Natural killer cell treated with Interleukin-12 subunit alpha and Interleukin-12 subunit beta and Interleukin-15 and Interleukin-18, amount 100 ng/mL, for 72 hours (primary cell): ENCODE results near the gene GLDC. TPM values are rescaled to one million over a fixed set of nuclear protein-coding genes. Genes with fewer than 3 reads are reported as not detected.
A peak's percentile ranks its signal among the peaks of the same experiment; 100 is the strongest.
"Not testable (repeated sequence)": the region's sequence is repeated elsewhere in the genome, so short reads cannot be mapped to it uniquely, and the experiment has no call there.

Source experiments
- ATAC-seq, 2 donors: fragments of 150-1000 bp; cut with Tn5 transposase in 1 of 2; sonication (Bioruptor Pico), chemical (Tn5 transposase) in 1 of 2; 2 replicates each; pipeline ENCODE4 v1.10.0; 2021
- DNase-seq: peaks from one replicate; pipeline ENCODE4 v3.0.0; 2022; ENCODE audit warnings: low spot score
- H3K27ac Mint-ChIP-seq, 2 donors: 1 replicate in 1 of 2; 2 replicates in 1 of 2; pipeline ENCODE4 v1.8.0; 2022; ENCODE audit warnings: mixed read lengths in 2 of 2, mild to moderate bottlenecking in 1 of 2, moderate library complexity in 1 of 2
- H3K27me3 Mint-ChIP-seq, 2 donors: 1 replicate in 1 of 2; 2 replicates in 1 of 2; pipeline ENCODE4 v1.8.0; 2022; ENCODE audit warnings: mixed read lengths in 2 of 2
- H3K36me3 Mint-ChIP-seq: one replicate; pipeline ENCODE4 v1.8.0; 2022; ENCODE audit warnings: mixed read lengths
- H3K4me1 Mint-ChIP-seq, 2 donors: 1 replicate in 1 of 2; 2 replicates in 1 of 2; pipeline ENCODE4 v1.8.0; 2022; ENCODE audit warnings: low read depth in 2 of 2, mixed read lengths in 2 of 2, mild to moderate bottlenecking in 1 of 2
- H3K4me3 Mint-ChIP-seq: one replicate; pipeline ENCODE4 v1.8.0; 2022; ENCODE audit warnings: mixed read lengths
- H3K9me3 Mint-ChIP-seq: 2 replicates; pipeline ENCODE4 v1.8.0; 2022; ENCODE audit warnings: mixed read lengths
- total RNA-seq, 2 donors: library from RNA; stranded (reverse); gene quantifications; one replicate each; pipeline ENCODE4 v1.2.3, GENCODE V29; 2022

Gene GLDC
- total RNA-seq, 2 donors from 2014 or later: 1.4 to 15.2 TPM

- no peak for ATAC-seq
- H3K4me1 Mint-ChIP-seq: peaks cover 0 to 7% of the 10 kb centered on the region in 2 donors
These were observed 82.6 kb downstream of the GLDC start for GRCh38 chr9:6562871-6563430.

GRCh38 chr9:6562201-6562600 lies 83.3 kb downstream of the GLDC start:
- Mint-ChIP-seq H3K27me3 (no peaks in the 10 kb centered on the region), H3K36me3 (no peaks in the 10 kb centered on the region), H3K4me3 (no peak overlapping the region), H3K27ac (no peak overlapping the region), H3K9me3 (no peaks in the 10 kb centered on the region), H3K4me1 (peaks cover 0 to 5% of the 10 kb centered on the region in 2 donors)
- ATAC-seq: no peak
- DNase-seq: no peak

More at GRCh38 chr9:6562871-6563430, 82.6 kb downstream of the GLDC start:
- no peaks in the 10 kb centered on the region for H3K9me3 Mint-ChIP-seq
- no peak for DNase-seq
- no peaks in the 10 kb centered on the region for H3K27me3 Mint-ChIP-seq
- no peak overlapping the region for H3K4me3 Mint-ChIP-seq
- no peak overlapping the region for H3K27ac Mint-ChIP-seq
- H3K36me3 Mint-ChIP-seq: no peaks in the 10 kb centered on the region

GRCh38 chr9:6557883-6558616 lies 87.5 kb downstream of the GLDC start:
- DNase-seq (no peak), ATAC-seq (no peak)
- peaks cover 0 to 3% of the 10 kb centered on the region in 2 donors for H3K27me3 Mint-ChIP-seq
- H3K4me3 Mint-ChIP-seq: no peak overlapping the region
- H3K4me1 Mint-ChIP-seq: no peaks in the 10 kb centered on the region
- no peaks in the 10 kb centered on the region for H3K36me3 Mint-ChIP-seq
- no peak overlapping the region for H3K27ac Mint-ChIP-seq
- H3K9me3 Mint-ChIP-seq: no peaks in the 10 kb centered on the region

- no peaks in the 10 kb centered on the region for H3K9me3 Mint-ChIP-seq
- no peak overlapping the region for H3K4me3 Mint-ChIP-seq
- no peaks in the 10 kb centered on the region for H3K4me1 Mint-ChIP-seq
- no peaks in the 10 kb centered on the region for H3K36me3 Mint-ChIP-seq
- DNase-seq (no peak), ATAC-seq (no peak)
- no peak overlapping the region for H3K27ac Mint-ChIP-seq
- H3K27me3 Mint-ChIP-seq: peaks cover 0 to 3% of the 10 kb centered on the region in 2 donors
These were observed 91.7 kb downstream of the GLDC start for GRCh38 chr9:6553866-6554265.

- Mint-ChIP-seq H3K4me1 (no peaks in the 10 kb centered on the region), H3K4me3 (no peak overlapping the region), H3K27ac (no peak overlapping the region), H3K27me3 (peaks cover 0 to 3% of the 10 kb centered on the region in 2 donors), H3K36me3 (no peaks in the 10 kb centered on the region), H3K9me3 (no peaks in the 10 kb centered on the region)
- ATAC-seq: peak in 1 of 2 donors; percentile 44
- no peak for DNase-seq
These were observed 92.9 kb downstream of the GLDC start for GRCh38 chr9:6552498-6553121.

- H3K4me3 Mint-ChIP-seq: no peak overlapping the region
- H3K27ac Mint-ChIP-seq: no peak overlapping the region
- ATAC-seq (no peak), DNase-seq (no peak)
- no peaks in the 10 kb centered on the region for H3K36me3 Mint-ChIP-seq
- H3K27me3 Mint-ChIP-seq: peaks cover 0 to 3% of the 10 kb centered on the region in 2 donors
- no peaks in the 10 kb centered on the region for H3K4me1 Mint-ChIP-seq
- no peaks in the 10 kb centered on the region for H3K9me3 Mint-ChIP-seq
These were observed 93.5 kb downstream of the GLDC start for GRCh38 chr9:6552033-6552432.

GRCh38 chr9:6551136-6551535 lies 94.4 kb downstream of the GLDC start:
- H3K27me3 Mint-ChIP-seq: peaks cover 0 to 2% of the 10 kb centered on the region in 2 donors
- no peaks in the 10 kb centered on the region for H3K9me3 Mint-ChIP-seq
- no peak overlapping the region for H3K27ac Mint-ChIP-seq
- no peaks in the 10 kb centered on the region for H3K4me1 Mint-ChIP-seq
- H3K4me3 Mint-ChIP-seq: no peak overlapping the region
- no peaks in the 10 kb centered on the region for H3K36me3 Mint-ChIP-seq
- DNase-seq (no peak), ATAC-seq (no peak)

GRCh38 chr9:6549106-6549800 lies 96.3 kb downstream of the GLDC start:
- Mint-ChIP-seq H3K4me3 (no peak overlapping the region), H3K4me1 (no peaks in the 10 kb centered on the region), H3K9me3 (no peaks in the 10 kb centered on the region), H3K27me3 (no peaks in the 10 kb centered on the region), H3K27ac (no peak overlapping the region), H3K36me3 (no peaks in the 10 kb centered on the region)
- DNase-seq (no peak), ATAC-seq (no peak)

- H3K4me1 Mint-ChIP-seq: no peaks in the 10 kb centered on the region
- no peaks in the 10 kb centered on the region for H3K9me3 Mint-ChIP-seq
- no peak overlapping the region for H3K27ac Mint-ChIP-seq
- no peak for ATAC-seq
- no peak overlapping the region for H3K4me3 Mint-ChIP-seq
- H3K27me3 Mint-ChIP-seq: peaks cover 0 to 4% of the 10 kb centered on the region in 2 donors
- no peak for DNase-seq
- no peaks in the 10 kb centered on the region for H3K36me3 Mint-ChIP-seq
These were observed 100.4 kb downstream of the GLDC start for GRCh38 chr9:6545017-6545691.

GRCh38 chr9:6543204-6543603 lies 102.3 kb downstream of the GLDC start:
- no peaks in the 10 kb centered on the region for H3K36me3 Mint-ChIP-seq
- peaks cover 0 to 7% of the 10 kb centered on the region in 2 donors for H3K27me3 Mint-ChIP-seq
- H3K4me1 Mint-ChIP-seq: peaks cover 0 to 3% of the 10 kb centered on the region in 2 donors
- no peak for DNase-seq
- H3K4me3 Mint-ChIP-seq: no peak overlapping the region
- H3K27ac Mint-ChIP-seq: no peak overlapping the region
- H3K9me3 Mint-ChIP-seq: no peaks in the 10 kb centered on the region
- ATAC-seq: peak in 1 of 2 donors; percentile 43

GRCh38 chr9:6542617-6543016 lies 102.9 kb downstream of the GLDC start:
- H3K4me1 Mint-ChIP-seq, DNase-seq, H3K27ac Mint-ChIP-seq, H3K27me3 Mint-ChIP-seq, H3K4me3 Mint-ChIP-seq, H3K36me3 Mint-ChIP-seq, ATAC-seq, H3K9me3 Mint-ChIP-seq: not testable (repeated sequence)

- peak in 1 of 2 donors; percentile 54 for ATAC-seq
- no peaks in the 10 kb centered on the region for H3K9me3 Mint-ChIP-seq
These were observed 106.9 kb downstream of the GLDC start for GRCh38 chr9:6538666-6539071.

GRCh38 chr9:6535594-6535993 lies 109.9 kb downstream of the GLDC start:
- ATAC-seq (no peak), DNase-seq (no peak)
- Mint-ChIP-seq H3K9me3 (no peaks in the 10 kb centered on the region), H3K27ac (no peak overlapping the region), H3K4me3 (no peak overlapping the region), H3K27me3 (peaks cover 0 to 11% of the 10 kb centered on the region in 2 donors), H3K36me3 (no peaks in the 10 kb centered on the region), H3K4me1 (peaks cover 0 to 3% of the 10 kb centered on the region in 2 donors)

More at GRCh38 chr9:6538666-6539071, 106.9 kb downstream of the GLDC start:
- peaks cover 0 to 3% of the 10 kb centered on the region in 2 donors for H3K4me1 Mint-ChIP-seq
- H3K27ac Mint-ChIP-seq: no peak overlapping the region
- H3K36me3 Mint-ChIP-seq: no peaks in the 10 kb centered on the region
- H3K4me3 Mint-ChIP-seq: no peak overlapping the region
- no peak for DNase-seq
- peaks cover 0 to 10% of the 10 kb centered on the region in 2 donors for H3K27me3 Mint-ChIP-seq
